Measurements from ENCODE around the gene FOXG1.

- no peak for TF ChIP-seq CTCF (IDR thresholded peaks at IDR 0.05)
- TF ChIP-seq POLR2A (IDR thresholded peaks at IDR 0.05) = no peak
Measured at GRCh38 chr14:28770630-28771029, 4.0 kb downstream of the FOXG1 start.
